Liver (tissue), 9 donors: ENCODE results near the gene HHIPL1. TPM values are rescaled to one million over a fixed set of nuclear protein-coding genes. Genes with fewer than 3 reads are reported as not detected.

Experiments
- DNase-seq: peaks from one replicate; pipeline ENCODE4 v3.0.0-alpha.2; 2017; ENCODE audit warnings: low spot score
- H3K27ac ChIP-seq, 2 donors: one replicate each; pipeline ENCODE4 v1.7.0; 2013; ENCODE audit warnings: inconsistent platforms in 2 of 2, low read length in 2 of 2, control low read depth in 1 of 2, low read depth in 1 of 2, mild to moderate bottlenecking in 1 of 2
- H3K27me3 ChIP-seq, 4 donors: one replicate each; pipeline versions ENCODE4 v1.6.1 to v1.7.0; 2013; ENCODE audit warnings: low read length in 3 of 4, inconsistent platforms in 1 of 4, mild to moderate bottlenecking in 1 of 4, moderate library complexity in 1 of 4; ENCODE audit not compliant: control insufficient read depth in 4 of 4, insufficient read depth in 4 of 4
- H3K36me3 ChIP-seq, 4 donors: one replicate each; pipeline versions ENCODE4 v1.6.1 to v1.7.0; 2013; ENCODE audit warnings: low read length in 3 of 4, mild to moderate bottlenecking in 3 of 4, low read depth in 1 of 4, moderate library complexity in 1 of 4; ENCODE audit not compliant: control insufficient read depth in 4 of 4, insufficient read depth in 3 of 4
- H3K4me1 ChIP-seq, 4 donors: one replicate each; pipeline versions ENCODE4 v1.6.1 to v1.7.0; 2013; ENCODE audit warnings: low read length in 3 of 4, mild to moderate bottlenecking in 3 of 4, moderate library complexity in 1 of 4; ENCODE audit not compliant: control insufficient read depth in 4 of 4, insufficient read depth in 4 of 4
- H3K4me3 ChIP-seq, 3 donors: one replicate each; pipeline versions ENCODE4 v1.6.1 to v1.7.0; 2013; ENCODE audit warnings: low read length in 3 of 3, control low read depth in 1 of 3, low read depth in 1 of 3, mild to moderate bottlenecking in 1 of 3
- H3K9ac ChIP-seq, 2 donors: one replicate each; pipeline ENCODE4 v1.7.0; 2013; ENCODE audit warnings: low read length in 2 of 2, mild to moderate bottlenecking in 2 of 2, moderate library complexity in 2 of 2, control low read depth in 1 of 2, low read depth in 1 of 2
- H3K9me3 ChIP-seq, 4 donors: one replicate each; pipeline versions ENCODE4 v1.6.1 to v1.7.0; 2013; ENCODE audit warnings: low read length in 3 of 4; ENCODE audit not compliant: control insufficient read depth in 4 of 4
- FOXA1 ChIP-seq: IDR thresholded peaks from 2 replicates; pipeline ENCODE4 v1.6.1; 2016; ENCODE audit warnings: antibody characterized with exemption
- FOXA2 ChIP-seq: IDR thresholded peaks from 2 replicates; pipeline ENCODE4 v1.6.1; 2016; ENCODE audit warnings: antibody characterized with exemption
- GABPA ChIP-seq, 2 donors: IDR thresholded peaks in 1 of 2; conservative IDR thresholded peaks in 1 of 2; 2 replicates each; pipeline ENCODE4 v1.6.1; 2016; ENCODE audit warnings: antibody characterized with exemption in 2 of 2, mild to moderate bottlenecking in 1 of 2, moderate library complexity in 1 of 2
- HNF4G ChIP-seq: IDR thresholded peaks from 2 replicates; pipeline ENCODE4 v1.6.1; 2016; ENCODE audit warnings: antibody characterized with exemption
- JUND ChIP-seq, 2 donors: IDR thresholded peaks; 2 replicates each; pipeline ENCODE4 v1.6.1; 2016; ENCODE audit warnings: antibody characterized with exemption in 2 of 2
- RAD21 ChIP-seq, 2 donors: IDR thresholded peaks; 2 replicates each; pipeline ENCODE4 v1.6.1; 2016; ENCODE audit warnings: antibody characterized with exemption in 2 of 2, mild to moderate bottlenecking in 2 of 2
- RXRA ChIP-seq, 2 donors: IDR thresholded peaks; 2 replicates each; pipeline ENCODE4 v1.6.1; 2017 to 2018; ENCODE audit warnings: antibody characterized with exemption in 2 of 2, mild to moderate bottlenecking in 1 of 2
- TAF1 ChIP-seq: conservative IDR thresholded peaks from 2 replicates; pipeline ENCODE4 v1.6.1; 2016; ENCODE audit warnings: antibody characterized with exemption, mild to moderate bottlenecking
- YY1 ChIP-seq: IDR thresholded peaks from 2 replicates; pipeline ENCODE4 v1.6.1; 2016; ENCODE audit warnings: antibody characterized with exemption, mild to moderate bottlenecking
- ZBTB33 ChIP-seq: IDR thresholded peaks from 2 replicates; pipeline ENCODE4 v1.6.1; 2016; ENCODE audit warnings: antibody characterized with exemption
- WGBS: extraction: QIAGEN DNeasy Blood & Tissue Kit; methylation state at CpG from one replicate; pipeline ENCODE4 v1.1.7; 2013; 5-methylcytosine and 5-hydroxymethylcytosine counted together
- polyA plus RNA-seq, 2 donors: library from polyadenylated mRNA; stranded (reverse) in 1 of 2; unstranded in 1 of 2; fragments of 200-250 nt in 1 of 2; fragments of >200 nt in 1 of 2; fragmentation: Nextera tagmentation in 1 of 2; extraction: Ambion mirVana in 1 of 2; gene quantifications; one replicate each; pipeline versions ENCODE4 v1.2.1 to v1.2.3, GENCODE V29; 2013 to 2015
- total RNA-seq, 2 donors: library from RNA; depleted of rRNA; stranded (reverse); fragments of >200 nt; gene quantifications; one replicate each; pipeline ENCODE4 v1.2.3, GENCODE V29; 2014
- TF ChIP-seq, protein P1 (sequence below): IDR thresholded peaks from 2 replicates; pipeline ENCODE4 v1.6.1; 2016; ENCODE audit warnings: antibody characterized with exemption
- donor health status: healthy.
- donor health status: healthy.
- donor health status: healthy.
- donor health status: healthy.
- donor health status: healthy.

Gene HHIPL1
- total and polyA plus RNA-seq, 4 donors: 0.96 to 1.7 (median 1.0) TPM

DNA sequence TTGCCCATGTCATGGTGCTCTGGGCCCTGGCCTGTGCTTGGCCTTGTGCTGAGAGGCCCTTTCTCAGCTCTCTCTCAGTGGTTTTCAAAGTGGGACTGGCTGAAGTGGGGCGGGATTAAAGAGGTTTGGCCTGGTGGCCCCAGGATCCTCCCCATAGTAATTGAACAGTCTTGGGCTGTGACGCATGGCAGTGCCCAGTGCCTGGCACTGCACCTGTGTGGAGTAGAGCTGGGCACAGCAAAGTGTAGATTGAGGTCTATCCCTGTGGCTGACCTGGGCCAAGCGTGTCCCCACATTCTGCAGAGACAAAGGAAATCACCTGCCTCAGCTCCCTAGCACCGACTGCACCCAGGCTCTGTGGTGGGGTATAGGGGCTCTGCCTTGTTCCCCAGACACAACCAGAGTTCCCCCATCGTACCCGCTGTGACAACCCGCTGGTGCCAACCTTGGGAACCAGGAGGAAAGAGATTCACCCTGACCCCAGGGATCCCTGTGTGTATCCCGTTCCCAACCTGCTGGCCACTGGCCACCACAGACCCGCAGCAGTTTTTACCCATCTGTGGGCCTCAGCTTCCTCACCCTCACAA is 29.2 kb downstream of the HHIPL1 start:
- Histone ChIP-seq H3K9ac (no peak overlapping the region), H3K4me3 (no peak overlapping the region), H3K27ac (no peak overlapping the region), H3K9me3 (peaks cover 0 to 7% (median 2%) of the 10 kb centered on the region in 4 donors), H3K4me1 (peaks cover 2 to 18% (median 13%) of the 10 kb centered on the region in 4 donors), H3K27me3 (no peaks in the 10 kb centered on the region), H3K36me3 (no peaks in the 10 kb centered on the region)
- WGBS: 97% methylated on average over 9 of the region's 9 CpGs
- TF ChIP-seq ZBTB33: no peak
- TF ChIP-seq YY1: no peak
- no peak for TF ChIP-seq FOXA2
- TF ChIP-seq, protein P1, sequence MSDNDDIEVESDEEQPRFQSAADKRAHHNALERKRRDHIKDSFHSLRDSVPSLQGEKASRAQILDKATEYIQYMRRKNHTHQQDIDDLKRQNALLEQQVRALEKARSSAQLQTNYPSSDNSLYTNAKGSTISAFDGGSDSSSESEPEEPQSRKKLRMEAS: no peak
- TF ChIP-seq JUND (IDR thresholded peaks at IDR 0.05): no peak
- no peak for DNase-seq

- Histone ChIP-seq H3K4me3 (no peak overlapping the region), H3K9me3 (peaks cover 0 to 7% (median 2%) of the 10 kb centered on the region in 4 donors), H3K27ac (no peak overlapping the region), H3K4me1 (peaks cover 2 to 18% (median 13%) of the 10 kb centered on the region in 4 donors), H3K27me3 (no peaks in the 10 kb centered on the region), H3K9ac (no peak overlapping the region), H3K36me3 (no peaks in the 10 kb centered on the region)
- no peak for DNase-seq
- no peak for TF ChIP-seq YY1
- no peak for TF ChIP-seq GABPA (IDR thresholded peaks at IDR 0.05 in 1 of 2, conservative IDR thresholded peaks at IDR 0.05 in 1 of 2)
- TF ChIP-seq HNF4G: no peak
- TF ChIP-seq FOXA2: no peak
- no peak for TF ChIP-seq FOXA1
- WGBS: 63% methylated on average over 60 of the region's 60 CpGs
Measured at GRCh38 chr14:99674776-99675381, 29.9 kb downstream of the HHIPL1 start.

DNA sequence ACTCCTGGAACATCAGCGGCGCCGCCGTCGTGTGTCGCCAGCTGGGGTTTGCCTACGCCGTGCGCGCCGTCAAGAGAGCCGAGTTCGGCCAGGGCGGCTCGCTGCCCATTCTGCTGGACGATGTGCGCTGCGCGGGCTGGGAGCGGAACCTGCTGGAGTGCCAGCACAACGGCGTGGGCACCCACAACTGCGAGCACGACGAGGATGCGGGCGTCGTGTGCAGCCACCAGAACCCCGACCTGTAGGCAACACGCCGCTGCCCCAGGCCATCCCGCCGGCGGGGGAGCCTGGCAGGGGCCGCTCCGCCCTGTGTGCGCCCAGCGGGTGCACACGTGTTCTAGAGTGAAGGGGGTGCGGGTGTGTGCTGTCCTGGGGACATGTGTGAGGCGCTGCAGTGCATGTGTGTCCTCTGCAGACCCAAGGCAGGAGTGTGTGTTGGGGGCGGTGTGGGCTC is 30.5 kb downstream of the HHIPL1 start:
- Histone ChIP-seq H3K9ac (no peak overlapping the region), H3K4me1 (peaks cover 2 to 18% (median 13%) of the 10 kb centered on the region in 4 donors), H3K4me3 (no peak overlapping the region), H3K27ac (no peak overlapping the region), H3K9me3 (peaks cover 0 to 7% (median 2%) of the 10 kb centered on the region in 4 donors), H3K27me3 (no peaks in the 10 kb centered on the region), H3K36me3 (no peaks in the 10 kb centered on the region)
- no peak for TF ChIP-seq GABPA (IDR thresholded peaks at IDR 0.05 in 1 of 2, conservative IDR thresholded peaks at IDR 0.05 in 1 of 2)
- TF ChIP-seq TAF1: no peak
- TF ChIP-seq RAD21 (IDR thresholded peaks at IDR 0.05): no peak
- no peak for TF ChIP-seq RXRA (IDR thresholded peaks at IDR 0.05)
- WGBS: 60% methylated on average over 42 of the region's 42 CpGs
- DNase-seq: no peak
